ENCODE measurements around the gene FAF2.

GRCh38 chr5:176557846-176558245 is 109.7 kb downstream of the FAF2 start:
- no peak for TF ChIP-seq CTCF (IDR thresholded peaks at IDR 0.05)
- no peak for TF ChIP-seq POLR2AphosphoS5 (IDR thresholded peaks at IDR 0.05)

Data from gastroesophageal sphincter (tissue), 3 donors.